NCI-H510A treated with DMSO at 0.1 percent for 48 hours (cell line): ENCODE measurements around the gene ANKRD13D.

ENCODE experiments used
- DNase-seq: peaks from one replicate; lab custom pipeline; 2025; lab: John Stamatoyannopoulos, UW

ANKRD13D gene

DNA sequence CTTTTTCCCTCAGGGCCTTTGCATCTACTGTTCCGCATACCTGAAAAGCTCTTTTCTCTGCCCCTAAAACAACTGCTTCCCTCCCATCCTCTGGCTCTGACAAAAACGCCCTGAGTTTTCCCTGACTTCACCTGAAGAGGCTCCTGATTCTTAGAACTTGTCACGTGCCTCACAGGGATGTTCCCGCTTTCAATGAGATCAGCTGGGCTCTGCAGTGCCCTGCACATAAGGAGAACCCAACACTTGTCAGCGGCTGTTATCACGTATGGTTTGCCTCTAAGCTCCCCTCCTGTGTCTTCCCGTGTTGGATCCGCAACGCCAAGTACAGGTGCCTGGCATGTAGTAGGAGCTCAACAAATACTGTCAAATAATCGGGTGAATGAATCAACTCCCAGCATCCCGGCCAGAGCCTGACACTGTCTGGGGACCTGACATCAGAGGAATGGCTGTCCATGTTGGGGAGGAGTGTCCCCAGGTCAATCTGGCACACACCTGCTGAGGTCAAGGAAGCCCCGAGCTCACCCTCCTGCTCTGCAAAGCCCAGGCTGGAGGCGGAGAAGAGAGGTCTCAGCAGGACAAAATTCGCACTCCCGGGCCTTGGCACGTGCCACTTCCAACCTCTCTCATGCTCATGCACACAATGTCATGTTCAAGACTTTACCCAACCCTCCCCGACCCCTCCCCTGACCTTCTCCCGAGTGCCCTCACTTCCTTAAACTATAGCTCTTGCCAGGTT, 27.0 kb upstream of the ANKRD13D start:
- no peak for DNase-seq

DNA sequence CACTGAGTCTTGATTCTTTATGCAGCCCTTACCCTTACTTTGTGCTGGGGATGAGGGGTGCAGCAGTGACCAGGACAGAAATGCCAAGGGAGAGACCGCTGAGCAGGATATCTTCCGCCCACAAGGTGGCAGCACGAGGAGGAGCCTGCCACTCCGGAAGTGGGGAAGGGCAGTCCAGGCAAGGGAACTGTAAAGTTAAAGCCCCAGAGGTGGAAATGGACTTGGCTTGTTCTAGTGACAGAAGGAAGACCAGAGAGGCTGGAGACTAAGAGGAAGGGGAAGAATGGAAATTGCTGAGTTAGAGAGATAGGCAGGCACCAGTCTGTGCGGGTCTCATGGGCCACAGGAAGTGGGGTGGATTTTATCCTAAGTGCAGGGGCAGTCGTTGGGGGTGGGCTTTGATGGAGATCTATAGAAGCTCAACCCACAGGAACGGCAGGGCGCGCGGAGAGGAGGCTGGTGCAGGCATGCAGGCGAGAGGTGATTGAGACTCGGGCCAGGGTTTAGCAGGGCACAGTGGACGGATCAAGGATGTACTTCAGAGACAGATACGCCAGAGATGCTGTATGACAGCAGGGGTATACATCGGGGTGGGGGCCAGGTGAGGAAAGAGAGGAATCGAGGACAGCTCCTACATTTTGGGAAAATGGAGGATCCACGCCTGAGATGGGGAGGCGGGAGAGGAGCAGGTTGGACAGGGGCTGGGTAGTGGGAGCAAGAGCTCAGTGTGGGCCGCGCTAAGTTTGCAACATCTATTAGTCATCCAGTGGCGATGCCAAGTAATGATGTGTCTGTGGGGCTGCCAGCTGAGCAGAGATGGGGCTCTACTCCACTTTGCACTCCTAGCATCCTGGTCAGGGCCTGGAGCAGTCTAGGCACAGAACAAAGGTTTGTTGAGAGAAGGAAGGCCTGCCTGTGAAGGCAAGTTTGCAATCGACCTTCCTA, 26.1 kb upstream of the ANKRD13D start:
- peak; percentile 94 for DNase-seq

DNA sequence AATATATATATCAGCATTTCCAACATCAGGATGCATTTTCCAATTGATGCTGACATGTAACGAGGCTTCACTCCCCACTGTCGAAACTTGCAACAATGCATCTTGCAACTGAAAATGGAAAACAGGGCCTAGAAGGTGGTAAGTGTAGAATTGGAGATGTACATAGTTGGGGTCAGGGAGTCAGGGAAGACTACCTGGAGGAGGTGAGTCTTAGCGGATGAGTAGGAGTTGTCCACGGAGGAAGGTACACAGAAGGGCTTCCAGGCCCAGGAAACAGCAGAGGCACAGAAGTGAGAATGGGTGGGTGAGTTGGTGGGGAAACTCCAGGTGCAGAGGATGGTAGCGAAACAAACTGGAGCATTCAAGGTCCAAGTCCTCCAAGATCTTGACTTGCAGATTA, 24.8 kb upstream of the ANKRD13D start:
- DNase-seq = no peak

DNA sequence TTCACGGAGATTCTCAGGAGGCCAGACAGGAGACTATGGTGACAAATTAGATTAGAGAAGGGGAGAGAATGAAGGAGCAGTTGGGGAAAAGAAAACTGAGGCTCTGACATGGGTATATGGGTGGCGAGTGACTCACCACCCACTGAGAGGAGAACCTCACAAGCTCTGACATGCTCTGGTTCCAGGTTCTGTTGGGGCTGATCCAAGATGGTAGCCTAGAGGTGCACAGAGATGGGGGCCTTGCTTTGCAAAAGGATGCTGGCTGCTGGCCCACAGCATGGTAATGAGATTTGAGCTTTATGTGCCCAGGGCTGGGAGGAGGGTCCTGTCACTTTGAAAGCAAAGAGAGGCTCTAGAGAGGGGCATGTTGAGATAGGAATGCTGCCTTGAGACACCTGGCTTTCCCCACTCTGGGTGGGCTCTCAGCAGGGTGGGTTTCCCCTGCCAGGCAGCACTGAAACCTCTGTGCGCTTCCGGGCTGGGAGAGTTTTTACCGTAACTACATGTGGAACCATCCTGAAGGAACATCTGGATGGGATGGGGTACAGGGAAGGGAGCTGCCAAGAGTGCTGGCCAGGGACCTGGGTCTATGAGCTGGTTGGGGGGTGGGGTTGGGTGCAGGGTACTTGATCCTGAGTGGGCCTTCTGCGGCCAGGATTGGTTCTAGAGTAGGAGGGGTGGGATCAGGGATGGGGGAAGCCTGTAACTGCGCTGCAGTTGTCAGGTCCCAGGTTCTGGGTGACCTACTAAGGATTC, 24.0 kb upstream of the ANKRD13D start:
- DNase-seq = no peak

DNA sequence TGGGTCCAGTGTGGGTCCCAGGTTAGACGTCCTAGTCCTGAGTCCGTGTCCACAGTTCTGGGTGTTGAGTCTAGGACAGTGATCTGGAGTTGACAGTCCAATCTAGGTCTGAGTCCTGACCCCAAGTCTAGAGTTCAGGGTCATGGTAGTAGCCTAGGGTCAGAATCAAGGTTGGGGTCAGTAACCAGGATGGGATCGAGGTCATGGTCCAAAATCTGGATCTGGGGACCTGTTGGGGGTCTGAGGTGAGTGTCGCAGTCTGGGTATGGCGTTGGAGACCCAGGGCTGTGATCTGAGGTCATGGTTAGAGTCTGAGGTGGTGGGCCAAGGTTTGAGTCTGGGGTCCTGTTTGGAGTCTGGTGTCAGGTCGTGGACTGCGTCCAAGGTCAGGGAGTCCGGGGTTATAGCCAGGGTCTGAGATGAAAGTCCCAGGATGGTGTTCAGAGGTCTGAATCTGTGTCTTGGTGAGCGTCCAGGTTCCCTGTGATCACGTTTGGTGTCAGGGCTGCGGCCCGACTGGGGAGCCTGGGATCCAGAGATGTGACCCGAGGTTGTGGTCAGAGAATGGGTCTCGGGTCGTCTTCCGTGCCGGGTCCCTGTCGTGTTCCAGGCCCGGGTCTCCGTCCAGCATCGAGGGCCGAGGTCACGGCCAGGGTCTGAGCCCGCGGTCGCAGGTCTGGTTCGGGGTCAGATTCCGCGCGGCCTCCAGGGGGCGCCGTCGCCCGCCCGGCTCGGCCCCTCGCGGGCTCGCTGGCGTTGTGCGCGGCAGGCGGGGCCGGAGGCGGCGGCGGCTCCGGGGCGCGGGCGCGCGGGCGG, 23.3 kb upstream of the ANKRD13D start:
- peak; percentile 60 for DNase-seq

DNA sequence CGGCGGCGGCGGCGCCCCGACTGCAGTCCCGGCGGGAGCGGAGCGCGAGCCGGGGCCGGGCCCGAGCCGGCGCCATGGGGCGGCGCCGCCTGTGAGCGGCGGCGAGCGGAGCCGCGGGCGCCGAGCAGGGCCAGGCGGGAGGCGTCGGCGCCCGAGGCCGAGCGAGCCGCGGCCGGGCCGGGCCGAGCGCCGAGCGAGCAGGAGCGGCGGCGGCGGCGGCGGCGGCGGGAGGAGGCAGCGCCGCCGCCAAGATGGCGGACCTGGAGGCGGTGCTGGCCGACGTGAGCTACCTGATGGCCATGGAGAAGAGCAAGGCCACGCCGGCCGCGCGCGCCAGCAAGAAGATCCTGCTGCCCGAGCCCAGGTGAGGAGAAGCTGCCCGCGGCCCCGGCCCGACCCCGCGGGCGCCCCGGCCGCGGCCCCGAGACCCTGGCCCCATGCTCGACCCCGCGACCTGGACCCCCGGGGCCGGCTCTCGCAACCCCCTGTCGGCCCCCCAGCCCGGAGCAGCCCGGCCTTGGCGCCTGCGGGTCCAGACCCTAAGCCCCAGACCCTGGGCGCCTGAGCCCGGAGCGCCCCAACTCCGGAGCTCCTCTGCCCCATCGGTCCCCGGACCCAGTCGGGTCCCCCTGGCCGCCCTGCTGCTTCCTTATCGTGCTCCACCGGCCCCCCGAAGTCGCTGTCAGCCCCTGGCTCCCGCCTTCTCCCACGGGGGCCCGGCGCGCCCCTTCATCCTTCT, 22.5 kb upstream of the ANKRD13D start, which contains the start of gene GRK2:
GRK2 (plus strand) TSS at position 25 of the 739 bp plus-strand sequence; CDS start at position 252, 227 bp downstream.
- peak; percentile 43 for DNase-seq

DNA sequence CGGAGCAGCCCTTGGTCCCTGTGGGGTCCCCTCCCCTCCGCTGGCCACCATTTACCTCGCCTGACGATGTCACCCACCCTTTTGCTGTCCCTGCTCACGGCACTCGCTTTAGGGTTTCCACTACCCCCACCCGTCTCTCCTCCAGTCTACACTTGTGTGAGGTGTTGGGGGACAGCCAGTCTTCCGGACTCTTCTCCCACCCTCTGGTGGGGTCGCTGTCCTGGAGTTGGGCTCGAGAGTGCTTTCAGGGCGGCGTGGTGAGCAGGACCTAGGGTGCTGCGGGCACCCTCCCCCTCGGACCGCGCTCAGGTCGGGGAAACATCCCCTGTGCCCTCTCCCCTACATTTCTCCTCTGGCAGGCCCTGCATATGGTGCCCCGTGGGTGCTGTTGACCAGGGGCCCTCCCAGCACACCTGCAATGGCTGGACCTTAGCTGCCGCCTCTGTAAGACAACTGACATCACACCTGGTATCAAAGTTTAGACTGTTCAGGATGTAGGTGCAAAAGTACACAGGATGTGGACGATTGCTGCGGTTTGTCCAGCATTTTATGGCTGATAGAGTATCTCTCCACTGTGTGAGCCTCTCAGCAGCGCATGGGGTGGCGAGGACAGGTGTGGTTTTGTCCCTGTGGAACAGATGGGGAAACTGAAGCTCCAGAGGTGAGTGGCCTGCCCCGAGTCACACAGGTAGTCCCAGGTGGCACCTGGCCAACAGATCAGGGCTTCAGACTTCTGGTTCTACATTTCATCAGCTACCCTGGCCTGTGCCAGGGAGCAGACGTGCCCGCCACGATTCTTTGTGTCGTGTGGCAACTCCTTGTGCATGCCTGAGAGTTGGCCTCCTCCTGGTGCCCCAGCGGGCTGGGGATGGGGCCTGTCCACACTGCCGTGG, 21.7 kb upstream of the ANKRD13D start:
- DNase-seq = peak; percentile 80

DNA sequence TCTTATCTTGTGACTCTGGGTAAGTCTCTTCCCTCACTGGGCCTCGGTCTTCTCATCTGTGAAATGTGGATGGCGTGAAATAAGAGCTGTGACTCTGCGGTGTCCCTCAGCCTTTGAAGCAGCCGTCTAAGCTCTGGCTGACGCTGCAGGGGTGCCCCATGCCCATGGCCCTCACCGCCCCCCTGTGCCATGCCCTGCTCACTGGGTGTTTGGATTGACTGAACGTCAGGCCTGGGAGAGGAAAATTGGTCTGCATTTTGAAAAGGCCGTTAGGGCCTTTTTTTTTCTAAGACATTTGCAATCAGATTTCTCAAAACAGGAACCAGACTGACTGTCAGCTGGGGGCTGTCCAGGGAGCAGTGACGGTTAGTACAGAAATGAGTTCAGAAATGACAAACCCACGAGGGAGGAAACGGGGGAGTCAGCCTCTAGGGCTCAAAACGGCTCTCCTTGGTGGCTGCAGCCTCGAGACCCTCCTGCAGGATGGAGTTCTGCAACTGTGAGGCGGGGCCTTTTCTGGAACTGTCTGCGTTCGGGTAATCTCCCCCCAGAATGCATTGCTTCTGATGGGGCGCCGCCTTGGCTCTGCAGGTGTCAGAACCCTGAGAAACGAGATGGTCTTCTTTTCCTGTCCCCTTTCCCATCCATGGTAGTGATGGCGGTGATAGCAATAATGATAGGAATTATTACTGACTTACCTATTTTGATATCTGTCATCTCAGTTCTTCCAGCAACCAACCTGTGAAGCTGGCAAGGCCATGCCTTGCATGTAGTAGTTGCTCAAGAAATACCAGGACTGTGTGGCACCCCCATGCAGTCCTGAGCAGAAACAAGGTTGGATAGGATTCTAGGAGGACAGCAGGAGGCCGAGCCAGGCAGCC, 20.8 kb upstream of the ANKRD13D start:
- DNase-seq = no peak

DNA sequence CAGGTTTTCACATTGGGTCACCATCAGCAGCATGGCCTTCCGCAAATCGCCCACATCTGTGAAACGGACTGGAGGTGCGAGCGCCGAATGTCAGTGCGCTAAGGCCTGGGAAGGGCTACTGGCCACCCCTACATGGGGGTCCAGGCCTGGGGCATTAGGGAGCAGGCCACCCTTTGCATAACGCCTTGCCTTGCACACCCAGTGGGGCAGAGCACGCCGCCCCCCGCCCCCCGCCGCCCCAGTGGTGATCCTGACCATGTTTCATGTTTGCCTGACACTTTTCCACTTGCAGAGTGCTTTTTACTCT, 20.2 kb upstream of the ANKRD13D start:
- DNase-seq = no peak

DNA sequence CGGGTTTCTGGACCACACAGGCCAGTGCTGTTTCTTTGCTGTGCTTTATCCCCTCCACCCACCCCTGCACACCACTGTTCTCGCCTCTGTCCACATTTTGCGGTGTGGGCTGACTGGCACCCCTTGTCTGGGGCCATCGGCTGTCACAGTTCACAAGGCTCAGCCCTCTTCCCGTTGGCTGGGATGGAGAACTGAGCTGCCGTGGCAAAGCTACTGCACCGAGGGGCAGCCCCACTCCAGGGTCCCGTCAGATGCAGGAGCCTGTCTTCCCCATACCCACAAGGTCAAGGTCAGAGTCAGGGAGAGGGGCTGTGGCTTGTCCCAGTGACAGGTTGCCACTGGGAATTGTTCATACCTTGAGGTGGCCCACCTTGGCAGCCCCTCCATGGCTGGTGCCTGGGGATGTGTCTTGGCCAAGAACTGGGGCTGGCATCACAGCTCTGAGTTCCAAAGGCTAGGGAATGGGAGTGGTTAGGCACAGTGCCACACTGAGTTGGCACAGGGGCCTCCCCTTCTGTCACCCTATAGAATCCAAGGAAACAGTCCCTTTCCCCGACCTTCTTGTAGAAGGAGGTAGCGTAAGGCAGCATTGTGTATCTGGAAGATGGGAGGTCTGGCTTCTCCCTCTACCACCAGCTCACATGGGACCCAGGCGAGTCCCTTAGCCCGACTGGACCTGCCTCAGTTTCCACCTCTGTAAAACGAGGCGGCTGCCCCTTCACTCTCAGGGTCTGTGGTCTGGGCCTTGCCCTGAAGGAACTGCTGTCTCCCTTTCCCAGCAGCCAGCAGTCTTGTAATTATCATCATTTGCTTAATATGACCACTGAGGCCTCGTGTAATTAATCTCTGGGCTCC, 19.5 kb upstream of the ANKRD13D start:
- DNase-seq = no peak

DNA sequence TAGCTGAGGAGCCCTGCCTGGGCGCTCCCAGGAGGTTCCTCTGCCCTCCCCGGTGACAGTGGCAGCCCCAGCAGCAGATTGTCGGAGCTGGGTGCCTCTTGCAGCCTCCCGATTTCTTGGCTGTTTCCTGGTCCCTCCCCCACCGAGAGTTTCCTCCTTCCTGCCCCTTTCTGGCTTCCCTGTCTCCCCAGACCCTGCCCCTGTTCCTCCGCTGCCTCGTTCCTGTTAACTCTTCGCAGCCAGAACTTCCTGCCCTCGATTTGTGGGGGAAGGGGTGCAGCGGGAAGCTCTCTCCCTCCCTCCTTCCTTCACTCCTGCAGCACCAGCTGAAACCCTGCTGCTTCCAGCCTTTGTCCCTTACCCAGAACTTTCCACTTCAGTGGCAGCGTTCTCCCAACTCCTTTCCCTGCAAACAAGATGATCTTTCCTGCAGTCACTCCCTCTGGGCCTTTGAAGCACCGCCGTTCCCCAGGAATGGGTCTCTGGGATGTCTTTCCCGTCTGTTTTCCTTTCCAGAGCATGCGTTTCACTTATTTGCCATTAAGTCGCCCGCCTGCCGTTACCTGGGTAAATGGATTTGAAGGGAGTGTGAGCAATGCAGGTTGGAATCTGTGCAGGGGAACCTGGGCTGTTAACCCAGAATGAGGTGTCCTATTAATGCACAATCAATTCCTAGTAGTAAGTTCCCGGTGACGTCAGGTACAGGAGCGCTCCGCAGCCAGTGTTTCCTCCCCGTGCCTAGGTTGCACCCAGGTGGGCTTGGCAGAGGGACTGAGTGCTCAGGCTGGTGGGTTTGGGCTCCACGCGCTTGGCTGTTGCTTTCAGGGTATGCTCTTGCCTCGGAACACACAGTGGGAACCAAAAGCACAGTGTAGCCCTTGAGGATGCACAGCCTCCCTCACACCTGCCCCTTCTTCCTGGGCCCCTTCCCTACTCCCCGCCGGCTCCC, 18.6 kb upstream of the ANKRD13D start:
- DNase-seq = no peak

DNA sequence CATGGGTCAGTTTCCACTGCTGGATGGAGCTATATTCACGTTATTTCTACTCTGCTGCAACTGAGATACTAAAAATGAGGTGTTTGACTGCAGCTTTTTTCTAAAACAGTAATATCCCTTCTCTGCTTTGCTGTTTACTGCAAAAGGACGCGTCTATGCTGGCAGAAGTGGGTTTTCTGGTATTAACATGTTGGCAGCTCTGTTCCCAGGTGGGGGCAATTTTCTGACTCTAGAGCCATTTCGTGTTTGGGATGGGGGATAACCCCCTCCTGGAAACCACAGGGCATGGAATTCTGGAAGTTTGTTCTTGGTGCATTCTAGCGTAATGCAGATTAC, 17.9 kb upstream of the ANKRD13D start:
- DNase-seq = no peak

DNA sequence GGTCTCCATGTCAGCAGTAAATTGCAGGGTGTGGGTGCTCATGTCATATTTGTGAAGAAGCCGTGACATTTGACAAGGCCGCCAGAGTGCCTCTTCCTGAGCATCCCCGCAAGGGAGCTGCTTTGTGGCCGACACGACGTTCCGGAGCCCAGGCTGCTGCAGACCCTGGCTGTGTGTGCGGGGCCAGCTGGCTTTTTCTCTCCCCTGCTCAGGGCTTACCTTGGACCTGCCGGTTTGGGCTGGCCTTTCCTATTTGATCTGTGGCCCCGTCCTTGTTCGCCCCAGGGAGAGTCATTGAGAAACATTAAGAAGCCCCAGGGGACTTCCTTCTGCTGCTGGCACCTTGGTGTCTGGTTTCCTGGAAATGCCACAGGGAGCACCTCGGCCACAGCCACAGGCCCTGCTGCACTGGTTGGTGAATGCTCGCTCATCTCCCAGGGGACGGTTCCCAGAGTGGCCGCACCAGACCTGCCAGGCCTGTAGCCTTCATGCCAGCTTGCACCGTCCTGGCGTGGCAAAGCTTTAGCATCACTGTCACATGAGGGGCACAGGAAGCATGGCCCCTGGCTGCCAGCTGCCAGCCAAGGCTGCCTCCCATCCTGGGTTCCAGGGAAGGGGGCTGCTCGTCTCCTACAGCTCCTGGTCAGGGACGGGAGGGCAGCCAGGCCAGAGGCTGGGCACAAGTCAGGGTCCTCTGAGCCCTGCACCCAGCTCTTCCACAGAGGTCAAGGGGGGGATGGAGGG, 17.4 kb upstream of the ANKRD13D start:
- no peak for DNase-seq

DNA sequence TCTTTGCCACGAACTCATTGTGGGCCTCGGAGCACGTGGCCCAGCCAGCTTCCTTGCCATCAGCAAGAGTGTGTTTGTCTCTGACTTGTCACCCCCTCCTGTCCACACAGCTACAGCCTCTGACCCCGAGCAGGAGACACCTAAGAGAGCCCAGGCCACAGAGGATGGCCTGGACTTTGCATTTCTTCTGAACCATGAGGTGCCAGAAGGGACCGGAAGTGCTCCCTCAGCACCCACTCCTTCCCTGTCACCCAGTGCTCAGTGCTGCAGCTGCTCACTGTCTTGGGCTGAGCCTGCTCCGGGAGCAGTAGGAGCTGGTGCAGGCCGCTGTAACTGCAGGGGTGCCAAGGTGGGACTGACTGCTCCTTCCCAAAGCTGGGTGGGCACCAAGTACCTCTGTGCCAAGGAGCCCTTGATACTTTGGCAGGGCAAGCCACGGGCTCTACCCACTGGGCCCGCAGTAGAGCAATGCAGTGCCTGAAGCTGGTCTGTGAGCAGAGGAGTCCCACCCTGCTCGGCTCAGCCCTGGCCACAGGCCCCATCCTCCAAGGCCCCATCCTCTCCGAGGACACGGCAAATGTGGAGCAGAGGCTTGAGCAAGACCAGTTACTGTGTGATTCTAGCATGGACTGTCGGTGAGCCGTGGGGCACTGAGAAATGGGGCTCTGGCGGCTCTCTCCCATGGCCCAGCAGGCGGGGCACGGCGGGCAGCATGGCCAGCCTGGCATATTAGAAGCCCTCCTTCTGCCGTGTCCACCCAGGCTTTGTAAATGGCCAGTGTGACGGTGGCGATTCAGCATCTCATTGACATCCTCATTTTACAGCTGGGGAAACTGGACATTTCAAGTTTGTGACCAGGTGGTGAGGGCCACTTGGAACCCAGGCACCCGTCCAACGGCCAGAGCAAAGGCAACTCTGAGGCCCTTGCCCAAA, 16.5 kb upstream of the ANKRD13D start:
- no peak for DNase-seq
